GM10266 (cell line): ENCODE results near the gene POLR2F.

ENCODE experiments used
- DNase-seq: peaks from one replicate; pipeline ENCODE4 v3.0.0; 2012; ENCODE audit errors: extremely low spot score
- TF ChIP-seq, protein P1 (sequence below): IDR thresholded peaks from 2 replicates; pipeline ENCODE4 v1.5.1; 2012; ENCODE audit warnings: mild to moderate bottlenecking, low read depth; ENCODE audit not compliant: control insufficient read depth, insufficient read depth; ENCODE audit errors: missing control alignments

Gene POLR2F

DNA sequence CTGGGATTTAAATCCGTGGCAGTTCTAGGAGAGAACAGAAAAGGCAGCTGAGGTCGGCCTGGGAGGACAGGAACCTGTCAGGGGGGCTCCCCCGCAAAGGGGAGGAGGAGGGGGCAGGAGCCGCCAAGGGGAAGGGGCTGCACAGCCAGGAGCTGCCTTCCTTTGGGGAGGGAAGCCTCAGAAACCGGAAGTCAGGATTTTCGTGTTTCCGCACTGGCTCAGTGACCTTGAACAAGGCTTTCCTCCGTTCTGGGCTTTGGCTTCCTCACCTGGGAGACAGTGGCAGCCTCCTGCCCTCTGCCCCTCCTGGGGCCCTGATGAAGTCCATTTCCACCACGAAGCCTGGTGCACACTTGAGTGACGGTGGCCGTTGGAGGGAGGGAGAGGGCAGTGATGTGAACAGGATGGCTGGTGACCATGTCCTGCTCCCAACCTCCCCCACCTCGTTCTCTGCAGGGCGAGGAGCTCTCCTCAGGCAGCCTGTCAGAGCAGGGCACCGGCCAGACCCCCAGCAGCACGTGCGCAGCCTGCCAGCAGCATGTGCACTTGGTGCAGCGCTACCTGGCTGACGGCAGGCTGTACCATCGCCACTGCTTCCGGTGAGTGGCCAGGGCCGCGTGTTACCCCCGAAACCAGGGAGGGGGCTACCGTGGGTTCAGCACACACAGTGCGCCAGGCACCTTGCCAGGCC, 34.8 kb upstream of the POLR2F start:
- no peak for DNase-seq
- TF ChIP-seq, protein P1, sequence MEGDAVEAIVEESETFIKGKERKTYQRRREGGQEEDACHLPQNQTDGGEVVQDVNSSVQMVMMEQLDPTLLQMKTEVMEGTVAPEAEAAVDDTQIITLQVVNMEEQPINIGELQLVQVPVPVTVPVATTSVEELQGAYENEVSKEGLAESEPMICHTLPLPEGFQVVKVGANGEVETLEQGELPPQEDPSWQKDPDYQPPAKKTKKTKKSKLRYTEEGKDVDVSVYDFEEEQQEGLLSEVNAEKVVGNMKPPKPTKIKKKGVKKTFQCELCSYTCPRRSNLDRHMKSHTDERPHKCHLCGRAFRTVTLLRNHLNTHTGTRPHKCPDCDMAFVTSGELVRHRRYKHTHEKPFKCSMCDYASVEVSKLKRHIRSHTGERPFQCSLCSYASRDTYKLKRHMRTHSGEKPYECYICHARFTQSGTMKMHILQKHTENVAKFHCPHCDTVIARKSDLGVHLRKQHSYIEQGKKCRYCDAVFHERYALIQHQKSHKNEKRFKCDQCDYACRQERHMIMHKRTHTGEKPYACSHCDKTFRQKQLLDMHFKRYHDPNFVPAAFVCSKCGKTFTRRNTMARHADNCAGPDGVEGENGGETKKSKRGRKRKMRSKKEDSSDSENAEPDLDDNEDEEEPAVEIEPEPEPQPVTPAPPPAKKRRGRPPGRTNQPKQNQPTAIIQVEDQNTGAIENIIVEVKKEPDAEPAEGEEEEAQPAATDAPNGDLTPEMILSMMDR = no peak

DNA sequence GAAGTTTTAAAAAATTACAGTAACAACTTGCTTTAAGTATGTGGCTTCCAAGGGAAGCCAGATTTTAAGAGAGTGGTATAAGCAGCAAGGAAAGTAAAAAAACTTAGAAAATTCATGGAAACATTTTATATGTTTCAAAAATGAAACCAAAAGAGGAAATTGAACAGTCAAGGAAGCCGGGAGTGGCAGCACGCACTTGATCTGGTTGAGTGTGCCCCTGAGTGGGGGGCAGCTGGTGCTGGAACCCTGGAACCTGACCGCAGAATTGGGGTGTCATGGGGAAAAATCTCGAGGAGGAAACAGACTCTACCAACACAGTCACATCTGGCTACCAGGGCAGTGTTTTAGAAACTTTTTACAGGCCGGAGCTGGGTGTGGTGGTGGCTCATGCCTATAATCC, 33.4 kb upstream of the POLR2F start:
- TF ChIP-seq, protein P1 = no peak
- no peak for DNase-seq

DNA sequence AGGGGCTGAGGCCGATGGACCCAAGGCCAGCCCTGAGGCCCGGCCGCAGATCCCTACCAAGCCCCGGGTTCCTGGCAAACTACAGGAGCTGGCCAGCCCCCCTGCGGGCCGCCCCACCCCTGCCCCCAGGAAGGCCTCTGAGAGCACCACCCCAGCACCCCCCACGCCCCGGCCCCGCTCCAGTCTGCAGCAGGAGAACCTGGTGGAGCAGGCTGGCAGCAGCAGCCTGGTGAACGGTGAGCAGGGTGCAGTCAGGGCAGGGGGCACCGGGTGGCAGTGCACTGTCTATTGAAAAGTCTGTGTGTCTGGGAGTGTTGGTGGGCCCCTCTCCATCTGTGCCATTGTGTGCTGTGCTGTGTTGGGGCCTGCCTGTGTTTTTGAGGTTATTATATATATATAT, 31.3 kb upstream of the POLR2F start:
- TF ChIP-seq, protein P1 = no peak
- no peak for DNase-seq

DNA sequence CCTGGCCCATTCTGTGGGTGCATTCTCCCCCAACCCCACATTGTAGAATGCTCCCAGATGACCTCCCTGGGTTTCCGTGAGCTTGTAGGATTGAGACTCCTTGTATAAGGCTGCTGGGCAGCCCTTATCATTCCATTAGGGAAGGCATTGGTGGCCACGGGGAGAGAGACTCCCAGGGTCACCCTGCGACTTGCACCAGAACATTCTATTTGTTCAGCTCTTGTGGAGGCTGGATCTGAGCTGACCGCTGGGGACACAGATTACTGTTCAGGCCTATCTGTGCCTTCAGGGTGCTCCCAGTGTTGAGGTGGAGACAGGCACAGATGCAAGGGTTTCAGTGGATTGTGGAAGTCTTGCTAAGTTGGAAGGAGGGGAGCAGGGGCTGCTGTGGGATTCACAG, 29.6 kb upstream of the POLR2F start:
- DNase-seq = no peak
- TF ChIP-seq, protein P1 = no peak

DNA sequence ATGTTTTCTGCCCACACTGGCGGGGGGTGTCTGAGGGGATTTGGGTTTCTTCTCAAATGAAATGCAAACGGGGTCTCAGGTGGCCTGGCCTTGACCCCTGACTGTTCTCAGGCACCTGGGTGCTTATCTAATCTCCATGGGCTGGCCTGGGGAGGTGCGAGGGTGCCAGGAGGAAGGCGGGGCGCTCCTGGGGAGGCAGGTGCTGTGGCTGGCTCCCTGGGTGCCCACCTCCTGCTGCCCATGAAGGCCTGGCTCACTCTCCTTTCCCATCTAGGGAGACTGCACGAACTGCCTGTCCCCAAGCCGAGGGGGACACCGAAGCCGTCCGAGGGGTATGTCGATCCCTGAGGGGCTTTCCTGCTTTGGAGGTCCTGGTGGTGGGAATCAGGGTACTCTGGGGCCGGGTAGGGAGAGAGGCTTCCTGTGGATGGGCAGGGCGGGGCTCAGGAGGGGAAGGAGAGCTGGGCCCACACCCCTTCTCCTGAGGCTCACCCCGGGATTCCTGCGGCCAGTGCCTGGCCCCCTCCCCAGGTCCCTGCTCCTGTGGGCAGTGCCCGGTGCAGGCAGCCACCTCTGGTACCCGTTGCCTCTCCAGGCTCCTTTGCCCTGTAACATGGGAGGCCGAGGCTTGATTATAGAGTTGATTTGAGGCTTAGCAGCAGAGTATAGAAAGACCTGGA, 29.0 kb upstream of the POLR2F start:
- no peak for DNase-seq
- TF ChIP-seq, protein P1 = no peak

DNA sequence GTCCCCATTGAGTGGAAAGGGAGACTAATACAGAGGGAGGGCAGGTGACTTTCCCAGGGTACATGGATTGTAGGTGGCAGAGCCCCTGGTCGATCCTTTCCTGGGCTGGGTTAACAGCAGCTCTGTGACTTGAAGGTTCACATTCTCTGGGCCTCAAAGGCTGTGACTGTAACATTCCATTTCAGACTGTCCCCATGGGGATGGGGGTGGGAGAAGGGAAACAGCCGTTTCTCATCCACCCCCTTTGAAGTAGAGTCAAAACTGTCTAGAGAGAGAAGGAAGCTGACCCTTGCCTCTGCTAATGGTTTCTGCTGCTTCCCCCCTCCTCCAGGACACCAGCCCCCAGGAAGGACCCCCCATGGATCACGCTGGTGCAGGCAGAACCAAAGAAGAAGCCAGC, 28.2 kb upstream of the POLR2F start:
- DNase-seq = no peak
- TF ChIP-seq, protein P1 = no peak

DNA sequence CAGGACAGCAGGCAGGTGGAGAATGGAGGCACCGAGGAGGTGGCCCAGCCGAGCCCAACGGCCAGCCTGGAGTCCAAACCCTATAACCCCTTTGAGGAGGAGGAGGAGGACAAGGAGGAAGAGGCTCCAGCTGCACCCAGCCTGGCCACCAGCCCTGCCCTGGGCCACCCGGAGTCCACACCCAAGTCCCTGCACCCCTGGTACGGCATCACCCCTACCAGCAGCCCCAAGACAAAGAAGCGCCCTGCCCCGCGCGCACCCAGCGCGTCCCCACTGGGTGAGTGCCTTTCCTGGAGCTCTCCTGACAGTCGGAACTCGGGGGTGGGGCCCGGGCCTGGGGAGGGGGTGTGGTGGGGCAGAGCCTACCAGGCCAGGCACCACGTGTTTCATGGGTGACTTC, 27.7 kb upstream of the POLR2F start:
- TF ChIP-seq, protein P1 = no peak

More for the DNA sequence above, 27.7 kb upstream of the POLR2F start:
- no peak for DNase-seq
